Measurements from ENCODE around the gene GTPBP3. TPM values are rescaled to one million over a fixed set of nuclear protein-coding genes. Genes with fewer than 3 reads are reported as not detected.

The GTPBP3 gene
- total RNA-seq, 4 donors from 2014 or later: 6.7 to 21.3 (median 11.1) TPM

DNA sequence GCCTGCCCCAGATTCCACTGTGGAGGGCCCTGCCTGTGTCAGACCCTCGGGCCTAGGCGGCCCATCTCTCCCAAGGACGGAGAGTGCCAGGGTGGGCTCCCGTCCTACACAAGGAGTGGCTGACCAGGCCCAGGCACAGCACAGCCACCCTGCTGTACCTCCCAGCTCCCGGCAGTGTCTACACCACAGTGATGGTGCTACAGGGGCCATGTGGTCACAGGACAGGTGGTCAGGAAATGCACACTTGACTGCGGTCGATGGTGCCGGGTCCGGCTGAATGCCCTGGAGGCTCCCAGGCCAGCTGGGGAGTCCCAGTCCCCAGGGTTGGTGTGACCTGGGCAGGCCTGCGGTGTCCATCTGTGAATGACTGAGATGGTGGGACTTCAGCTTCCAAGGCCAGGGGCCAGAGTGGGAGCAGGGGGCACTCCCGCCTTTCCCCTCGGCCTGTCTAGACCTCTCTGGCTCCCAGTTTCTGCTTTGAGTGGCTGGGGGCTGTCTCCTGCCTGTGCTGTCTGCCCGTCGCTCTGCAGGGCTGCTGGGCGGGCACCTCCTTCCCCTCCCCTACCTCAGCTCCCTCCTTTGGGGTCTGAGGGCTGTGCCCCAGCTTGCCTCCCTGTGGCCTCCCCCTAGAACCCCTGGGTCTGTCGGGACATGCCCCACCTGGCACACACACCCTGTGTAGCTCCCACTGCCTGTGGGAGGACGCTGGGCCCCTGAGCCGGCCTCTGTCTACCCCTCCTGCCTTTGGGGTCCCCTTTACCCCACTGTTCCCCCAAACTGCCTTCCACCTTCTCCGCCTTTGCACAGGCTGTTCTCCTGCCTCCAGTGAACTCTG lies 15.5 kb upstream of the GTPBP3 start:
- no peaks in the 10 kb centered on the region for H3K27me3 ChIP-seq
- H3K4me3 ChIP-seq: no peak overlapping the region
- no peaks in the 10 kb centered on the region for H3K9me3 ChIP-seq
- H3K4me1 ChIP-seq: no peaks in the 10 kb centered on the region
- in situ Hi-C loops (cut with MboI; ENCODE audit: low sequenced_read_pairs in 4 of 4): no loop called here
- DNase-seq: no peak
- peaks cover 0 to 30% of the 10 kb centered on the region in 2 donors for H3K36me3 ChIP-seq
- ATAC-seq: no peak
- no peak overlapping the region for H3K27ac ChIP-seq
- TF ChIP-seq POLR2A (IDR thresholded peaks at IDR 0.05) (no peak), CTCF (IDR thresholded peaks at IDR 0.05 in 4 of 5, conservative IDR thresholded peaks at IDR 0.05 in 1 of 5) (no peak)
- intact Hi-C loops (cut with DNase I; ENCODE audit: low total_unique reads): no loop called here

- Histone ChIP-seq H3K36me3 (peaks cover 0 to 28% of the 10 kb centered on the region in 2 donors), H3K4me3 (no peak overlapping the region), H3K27me3 (no peaks in the 10 kb centered on the region), H3K4me1 (no peaks in the 10 kb centered on the region), H3K9me3 (no peaks in the 10 kb centered on the region), H3K27ac (no peak overlapping the region)
- in situ Hi-C loops (cut with MboI; ENCODE audit: low sequenced_read_pairs in 4 of 4) (no loop called here), intact Hi-C loops (cut with DNase I; ENCODE audit: low total_unique reads) (no loop called here)
- TF ChIP-seq POLR2A (IDR thresholded peaks at IDR 0.05) (no peak), CTCF (IDR thresholded peaks at IDR 0.05 in 4 of 5, conservative IDR thresholded peaks at IDR 0.05 in 1 of 5) (no peak)
- ATAC-seq (no peak), DNase-seq (no peak)
Observed at GRCh38 chr19:17322854-17323253, 14.5 kb upstream of the GTPBP3 start.

DNA sequence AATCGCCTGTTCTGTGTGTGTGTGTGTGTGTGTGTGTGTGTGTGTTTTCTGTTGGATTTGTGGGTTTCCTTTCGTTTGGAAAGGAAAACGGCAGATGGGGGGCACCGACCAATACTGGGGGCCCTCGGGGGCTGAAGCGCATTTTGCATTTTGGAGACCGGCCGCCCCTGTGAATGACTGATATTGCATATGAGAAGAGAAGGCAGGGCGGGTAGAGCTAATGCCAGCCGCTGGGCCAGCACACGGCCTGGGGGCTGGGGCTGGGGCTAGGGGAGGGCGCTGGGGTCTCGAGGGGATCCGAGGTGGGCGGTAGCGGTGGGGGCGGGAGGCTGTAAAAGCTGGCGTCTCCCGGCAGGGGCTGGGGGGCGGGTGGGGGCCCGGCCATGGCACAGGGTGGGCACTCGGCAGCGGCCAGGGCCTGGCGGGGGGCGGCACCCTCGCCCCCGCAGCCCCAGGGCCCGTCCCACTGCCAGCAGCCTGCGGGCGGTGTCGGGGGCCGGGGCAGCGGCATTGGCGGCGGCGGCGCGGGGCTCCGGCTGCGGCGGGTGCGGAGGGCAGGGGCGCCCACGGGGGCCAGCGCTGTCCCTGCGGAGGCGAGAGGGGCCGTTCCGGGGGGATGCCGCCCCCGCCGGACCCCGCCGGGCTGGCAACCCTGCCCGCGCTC lies 13.9 kb upstream of the GTPBP3 start:
- intact Hi-C loops (cut with DNase I; ENCODE audit: low total_unique reads): no loop called here
- DNase-seq (no peak), ATAC-seq (no peak)
- Histone ChIP-seq H3K4me3 (no peak overlapping the region), H3K27ac (no peak overlapping the region), H3K4me1 (no peaks in the 10 kb centered on the region), H3K36me3 (peaks cover 0 to 28% of the 10 kb centered on the region in 2 donors), H3K9me3 (no peaks in the 10 kb centered on the region), H3K27me3 (no peaks in the 10 kb centered on the region)
- in situ Hi-C loops (cut with MboI; ENCODE audit: low sequenced_read_pairs in 4 of 4): no loop called here
- TF ChIP-seq CTCF (IDR thresholded peaks at IDR 0.05 in 4 of 5, conservative IDR thresholded peaks at IDR 0.05 in 1 of 5) (no peak), POLR2A (IDR thresholded peaks at IDR 0.05) (no peak)

GRCh38 chr19:17323964-17324332 lies 13.4 kb upstream of the GTPBP3 start:
- Histone ChIP-seq H3K4me1 (no peaks in the 10 kb centered on the region), H3K27me3 (no peaks in the 10 kb centered on the region), H3K27ac (no peak overlapping the region), H3K9me3 (no peaks in the 10 kb centered on the region), H3K4me3 (no peak overlapping the region), H3K36me3 (peaks cover 0 to 26% of the 10 kb centered on the region in 2 donors)
- TF ChIP-seq CTCF (IDR thresholded peaks at IDR 0.05 in 4 of 5, conservative IDR thresholded peaks at IDR 0.05 in 1 of 5) (no peak), POLR2A (IDR thresholded peaks at IDR 0.05) (no peak)
- in situ Hi-C loops (cut with MboI; ENCODE audit: low sequenced_read_pairs in 4 of 4): no loop called here
- intact Hi-C loops (cut with DNase I; ENCODE audit: low total_unique reads): no loop called here
- no peak for DNase-seq
- no peak for ATAC-seq
